H9 (cell line): Measurements from ENCODE around the gene GRIN2A. TPM values are rescaled to one million over a fixed set of nuclear protein-coding genes. Genes with fewer than 3 reads are reported as not detected.

ENCODE experiments used
- DNase-seq: peaks from one replicate; pipeline ENCODE4 v3.0.0-alpha.2; 2017
- H2AFZ ChIP-seq: one replicate; pipeline ENCODE4 v1.6.1; 2013; ENCODE audit warnings: mild to moderate bottlenecking, low read length, control low read depth, moderate library complexity
- H2AK5ac ChIP-seq: 2 replicates; pipeline ENCODE4 v1.6.1; 2013; ENCODE audit warnings: low read length, control low read depth, mixed read lengths; ENCODE audit not compliant: insufficient read length
- H2BK120ac ChIP-seq: one replicate; pipeline ENCODE4 v1.6.1; 2013; ENCODE audit warnings: low read depth, mild to moderate bottlenecking, low read length, control low read depth, inconsistent platforms; ENCODE audit not compliant: poor library complexity, severe bottlenecking
- H2BK12ac ChIP-seq: 2 replicates; pipeline ENCODE4 v1.6.1; 2013; ENCODE audit warnings: low read length, control low read depth, mixed read lengths, low read depth; ENCODE audit not compliant: insufficient read length
- H2BK15ac ChIP-seq: 2 replicates; pipeline ENCODE4 v1.6.1; 2013; ENCODE audit warnings: low read depth, low read length, control low read depth
- H2BK20ac ChIP-seq: one replicate; pipeline ENCODE4 v1.6.1; 2013; ENCODE audit warnings: low read depth, mild to moderate bottlenecking, low read length, control low read depth, inconsistent platforms; ENCODE audit not compliant: poor library complexity, severe bottlenecking
- H2BK5ac ChIP-seq: 2 replicates; pipeline ENCODE4 v1.6.1; 2013; ENCODE audit warnings: low read length, control low read depth, mixed read lengths; ENCODE audit not compliant: insufficient read length
- H3K14ac ChIP-seq: 2 replicates; pipeline ENCODE4 v1.6.1; 2013; ENCODE audit warnings: low read length, control low read depth; ENCODE audit not compliant: insufficient read depth
- H3K18ac ChIP-seq: 2 replicates; pipeline ENCODE4 v1.6.1; 2013; ENCODE audit warnings: low read depth, mild to moderate bottlenecking, mixed read lengths, low read length, control low read depth; ENCODE audit not compliant: insufficient read length
- H3K23ac ChIP-seq: 2 replicates; pipeline ENCODE4 v1.6.1; 2013; ENCODE audit warnings: low read length, control low read depth, mixed read lengths, low read depth; ENCODE audit not compliant: insufficient read length
- H3K23me2 ChIP-seq: 2 replicates; pipeline ENCODE4 v1.6.1; 2013; ENCODE audit warnings: low read depth, mild to moderate bottlenecking, mixed read lengths, low read length, control low read depth; ENCODE audit not compliant: insufficient read length, poor library complexity, severe bottlenecking
- H3K27ac ChIP-seq: 2 replicates; pipeline ENCODE4 v1.5.1; 2013; ENCODE audit warnings: low read length, control low read depth, mixed read lengths, low read depth; ENCODE audit not compliant: insufficient read length
- H3K27me3 ChIP-seq: 2 replicates; pipeline ENCODE4 v1.6.1; 2013; ENCODE audit warnings: low read length, control low read depth, inconsistent platforms; ENCODE audit not compliant: insufficient read depth
- H3K4ac ChIP-seq: 2 replicates; pipeline ENCODE4 v1.6.1; 2013; ENCODE audit warnings: low read depth, mild to moderate bottlenecking, control low read depth, inconsistent platforms, low read length, moderate library complexity
- H3K4me1 ChIP-seq: 2 replicates; pipeline ENCODE4 v1.6.1; 2013; ENCODE audit warnings: low read length, control low read depth, inconsistent platforms; ENCODE audit not compliant: insufficient read depth
- H3K4me2 ChIP-seq: 2 replicates; pipeline ENCODE4 v1.6.1; 2013; ENCODE audit warnings: low read length, control low read depth, mixed read lengths; ENCODE audit not compliant: insufficient read length, insufficient read depth
- H3K56ac ChIP-seq: 2 replicates; pipeline ENCODE4 v1.6.1; 2013; ENCODE audit warnings: low read depth, mild to moderate bottlenecking, mixed read lengths, low read length, control low read depth; ENCODE audit not compliant: insufficient read length
- H3K79me1 ChIP-seq: 2 replicates; pipeline ENCODE4 v1.6.1; 2013; ENCODE audit warnings: low read depth, mild to moderate bottlenecking, moderate library complexity, low read length, control low read depth, inconsistent platforms; ENCODE audit not compliant: insufficient read depth, poor library complexity, severe bottlenecking
- H3K79me2 ChIP-seq: 2 replicates; pipeline ENCODE4 v1.6.1; 2013; ENCODE audit warnings: low read length, control low read depth, inconsistent platforms; ENCODE audit not compliant: insufficient read depth
- H3K9ac ChIP-seq: 2 replicates; pipeline ENCODE4 v1.6.1; 2013; ENCODE audit warnings: low read length, control low read depth, mixed read lengths; ENCODE audit not compliant: insufficient read length; ENCODE audit errors: extremely low read depth
- H3K9me3 ChIP-seq: one replicate; pipeline ENCODE4 v1.6.1; 2013; ENCODE audit warnings: low read depth, low read length, inconsistent platforms; ENCODE audit not compliant: control insufficient read depth
- H3T11ph ChIP-seq: one replicate; pipeline ENCODE4 v1.6.1; 2013; ENCODE audit warnings: mild to moderate bottlenecking, low read length, control low read depth, inconsistent platforms
- H4K20me1 ChIP-seq: one replicate; pipeline ENCODE4 v1.6.1; 2013; ENCODE audit not compliant: control insufficient read depth, insufficient read length, insufficient read depth
- H4K5ac ChIP-seq: 2 replicates; pipeline ENCODE4 v1.6.1; 2013; ENCODE audit warnings: low read depth, mild to moderate bottlenecking, mixed read lengths, low read length, control low read depth; ENCODE audit not compliant: insufficient read length
- H4K8ac ChIP-seq: replicated peaks from 2 replicates; pipeline ENCODE4 v1.6.1; 2013; ENCODE audit warnings: low read length, control low read depth, mixed read lengths, low read depth; ENCODE audit not compliant: insufficient read length
- H4K91ac ChIP-seq: 2 replicates; pipeline ENCODE4 v1.6.1; 2013; ENCODE audit warnings: low read depth, mild to moderate bottlenecking, moderate library complexity, mixed read lengths, low read length, control low read depth; ENCODE audit not compliant: insufficient read length
- H3K27ac Mint-ChIP-seq, 3 experiments: 2 replicates in 2 of 3; 3 replicates in 1 of 3; pipeline ENCODE4 v1.8.0; 2020 to 2021; ENCODE audit warnings: mixed read lengths in 3 of 3, mild to moderate bottlenecking in 1 of 3, moderate library complexity in 1 of 3
- H3K27me3 Mint-ChIP-seq: 2 replicates; pipeline ENCODE4 v1.8.0; 2021; ENCODE audit warnings: low read depth, mild to moderate bottlenecking, moderate library complexity, mixed read lengths
- H3K36me3 Mint-ChIP-seq, 3 experiments: 2 replicates in 2 of 3; 3 replicates in 1 of 3; pipeline ENCODE4 v1.8.0; 2020 to 2021; ENCODE audit warnings: low read depth in 3 of 3, mixed read lengths in 3 of 3; ENCODE audit not compliant: insufficient read depth in 1 of 3
- H3K4me1 Mint-ChIP-seq, 2 experiments: 2 replicates each; pipeline ENCODE4 v1.8.0; 2020; ENCODE audit warnings: mixed read lengths in 2 of 2
- H3K4me3 Mint-ChIP-seq, 2 experiments: 2 replicates in 1 of 2; 3 replicates in 1 of 2; pipeline ENCODE4 v1.8.0; 2020 to 2021; ENCODE audit warnings: mild to moderate bottlenecking in 2 of 2, mixed read lengths in 2 of 2, moderate library complexity in 1 of 2
- H3K9me3 Mint-ChIP-seq, 2 experiments: 2 replicates in 1 of 2; 3 replicates in 1 of 2; pipeline ENCODE4 v1.8.0; 2020; ENCODE audit warnings: mild to moderate bottlenecking in 2 of 2, mixed read lengths in 2 of 2, moderate library complexity in 1 of 2
- CTCF ChIP-seq: fragments of 200-600 bp; sonication (generic); conservative IDR thresholded peaks from 3 replicates; pipeline ENCODE4 v1.8.0; 2021; ENCODE audit warnings: antibody characterized with exemption, mild to moderate bottlenecking
- whole genome bisulfite sequencing: extraction: QIAGEN DNeasy Blood & Tissue Kit; methylation state at CpG from one replicate; pipeline ENCODE4 v1.1.7; 2013; ENCODE audit warnings: missing lambda C conversion rate, low lambda C conversion rate, mixed read lengths; ENCODE audit not compliant: insufficient read length; ENCODE audit errors: extremely low coverage; 5-methylcytosine and 5-hydroxymethylcytosine counted together
- total RNA-seq: library from RNA; stranded (reverse); gene quantifications from 2 replicates; pipeline ENCODE4 v1.2.1, GENCODE V29; 2021

Gene GRIN2A
- total RNA-seq, 1 experiment from 2014 or later: 1.5 TPM

DNA sequence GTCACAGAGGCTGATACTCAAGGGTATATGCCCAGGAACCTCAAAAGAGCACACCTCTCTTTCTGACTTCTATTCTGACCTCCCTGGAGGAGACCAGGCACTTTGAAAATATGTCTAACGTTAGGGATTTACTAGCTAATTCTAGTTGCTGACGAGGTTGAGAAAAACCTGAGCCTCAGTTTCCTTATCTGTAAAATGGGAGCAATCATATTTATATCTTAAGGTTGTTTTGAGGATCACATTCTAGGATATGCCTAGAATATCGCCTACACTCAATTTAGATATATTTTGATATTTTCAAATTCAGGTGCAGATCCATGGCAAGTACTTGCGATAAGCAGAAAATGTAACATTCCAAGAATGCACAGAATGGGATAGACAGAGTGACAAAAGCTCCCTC, 425.8 kb downstream of the GRIN2A start:
- Histone ChIP-seq H2BK15ac (no peak overlapping the region), H3K27ac (no peak overlapping the region)
- no CpG with 5 or more reads among the region's 4 CpGs for WGBS

More for the DNA sequence above, 425.8 kb downstream of the GRIN2A start:
- no peaks in the 10 kb centered on the region for H3K27me3 ChIP-seq
- no peak overlapping the region for H3K4ac ChIP-seq
- H4K91ac ChIP-seq: no peak overlapping the region
- H3K23ac ChIP-seq: no peak overlapping the region
- no peak overlapping the region for H3K4me2 ChIP-seq
- H3K4me3 Mint-ChIP-seq: no peak overlapping the region
- H4K5ac ChIP-seq: no peak overlapping the region
- peaks cover 37 to 46% of the 10 kb centered on the region in 2 experiments for H3K4me1 Mint-ChIP-seq
- DNase-seq: no peak
- no peaks in the 10 kb centered on the region for H3K36me3 Mint-ChIP-seq
- no peaks in the 10 kb centered on the region for H3K4me1 ChIP-seq
- no peak overlapping the region for H2AK5ac ChIP-seq
- H3K9ac ChIP-seq: no peak overlapping the region
- H3K27ac Mint-ChIP-seq: no peak overlapping the region
- H2BK120ac ChIP-seq: no peak overlapping the region
- H3K18ac ChIP-seq: no peak overlapping the region
- H3K79me2 ChIP-seq: no peaks in the 10 kb centered on the region
- no peak overlapping the region for H2AFZ ChIP-seq
- no peak for TF ChIP-seq CTCF
- H2BK20ac ChIP-seq: no peak overlapping the region
- H3K27me3 Mint-ChIP-seq: no peaks in the 10 kb centered on the region
- no peak overlapping the region for H2BK12ac ChIP-seq
- no peaks in the 10 kb centered on the region for H4K20me1 ChIP-seq
- no peaks in the 10 kb centered on the region for H3K23me2 ChIP-seq
- H3T11ph ChIP-seq: no peak overlapping the region
- no peak overlapping the region for H3K14ac ChIP-seq
- H2BK5ac ChIP-seq: no peak overlapping the region
- H3K56ac ChIP-seq: no peak overlapping the region
- no peaks in the 10 kb centered on the region for H3K79me1 ChIP-seq
- no peaks in the 10 kb centered on the region for H3K9me3 ChIP-seq
- no peak overlapping the region for H4K8ac ChIP-seq
- H3K9me3 Mint-ChIP-seq: no peaks in the 10 kb centered on the region
